Measurements from ENCODE around the gene CHMP2A. TPM values are rescaled to one million over a fixed set of nuclear protein-coding genes. Genes with fewer than 3 reads are reported as not detected.

CHMP2A gene
- total and polyA plus RNA-seq, 5 donors: 106 to 196 (median 116) TPM

DNA sequence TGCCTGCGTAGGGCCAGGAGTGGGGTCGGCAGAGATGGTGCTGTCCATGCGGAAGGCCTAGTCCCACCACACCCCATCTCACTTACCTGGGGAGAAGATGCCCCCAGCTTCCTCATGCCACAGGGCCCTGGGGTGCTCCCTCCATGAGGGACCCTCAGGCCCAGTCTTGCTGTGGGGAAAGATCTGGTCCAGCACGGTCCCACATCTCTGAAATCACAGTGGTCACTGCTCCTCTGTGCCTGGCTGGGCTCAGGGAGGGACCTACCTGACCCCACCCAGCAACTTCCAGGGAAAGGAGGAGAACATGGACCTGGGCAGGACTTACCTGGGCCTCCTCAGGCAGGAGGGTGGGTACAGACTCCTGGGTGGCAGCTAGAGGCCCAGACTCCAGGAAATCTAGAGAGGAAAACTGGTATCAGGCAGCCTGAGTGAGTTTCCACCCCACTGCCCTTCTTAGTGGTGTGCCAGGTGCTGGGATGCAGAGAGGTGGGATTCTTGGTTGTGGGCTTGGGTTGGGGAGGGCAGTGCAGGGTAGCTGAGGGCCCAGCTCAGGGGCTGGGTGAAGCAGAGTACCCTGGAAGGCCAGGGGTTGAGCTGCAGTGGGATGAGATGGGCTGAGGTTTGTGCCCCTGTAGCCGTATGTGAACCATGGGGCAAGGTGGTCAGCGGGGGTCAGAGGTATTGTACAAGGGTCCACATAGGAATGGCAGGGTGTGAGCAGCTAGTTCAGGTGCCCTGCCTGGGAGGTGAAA is 14.5 kb upstream of the CHMP2A start:
- Histone ChIP-seq H3K9me3 (ENCODE audit: control insufficient read depth, low read length) (no peaks in the 10 kb centered on the region), H3K4me1 (ENCODE audit: control insufficient read depth, insufficient read depth, low read length) (peaks cover 3% of the 10 kb centered on the region), H3K4me3 (ENCODE audit: low read length) (no peak overlapping the region), H3K27me3 (ENCODE audit: control insufficient read depth, insufficient read depth) (no peaks in the 10 kb centered on the region), H3K27ac (ENCODE audit: low read length) (no peak overlapping the region)
- DNase-seq: peak in 2 of 3 donors; percentile 37 to 44
- ATAC-seq: no peak
- intact Hi-C loops (cut with DNase I): no loop called here
- WGBS: 95% methylated on average over 6 of the region's 6 CpGs

DNA sequence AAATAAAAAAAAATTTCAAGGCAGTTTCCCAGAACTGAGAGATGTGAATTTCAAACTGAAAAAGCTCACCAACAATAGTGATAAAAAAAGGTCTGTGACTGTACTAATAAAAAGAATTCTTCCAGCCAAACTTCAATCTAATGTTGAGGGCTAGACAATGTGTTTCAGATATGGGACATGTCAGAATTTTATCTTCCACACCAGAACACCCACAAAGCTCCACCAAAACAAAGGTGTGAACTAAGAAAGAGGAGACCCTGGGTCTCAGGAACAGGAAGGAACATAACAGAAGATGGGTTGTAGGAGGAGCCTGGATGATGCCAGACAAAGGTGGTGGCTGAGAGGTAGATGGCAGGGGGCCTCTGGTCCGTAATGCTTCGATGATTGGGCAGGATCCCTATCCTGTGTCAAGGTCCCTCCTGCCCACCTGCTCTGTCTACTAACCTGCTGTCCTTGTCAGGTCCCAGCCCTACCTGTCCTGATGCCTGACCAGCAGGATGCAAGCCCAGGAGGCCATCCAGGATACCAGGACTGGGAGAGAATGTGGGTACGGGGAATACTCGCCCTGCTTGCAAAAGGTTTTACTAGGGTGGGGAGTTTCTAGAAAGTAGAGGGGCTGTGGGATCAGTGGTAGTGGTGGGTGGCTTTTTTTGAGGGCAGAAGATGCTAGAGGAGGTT is 13.7 kb upstream of the CHMP2A start:
- Histone ChIP-seq H3K27ac (ENCODE audit: low read length) (no peak overlapping the region), H3K4me1 (ENCODE audit: control insufficient read depth, insufficient read depth, low read length) (peaks cover 3% of the 10 kb centered on the region), H3K9me3 (ENCODE audit: control insufficient read depth, low read length) (no peaks in the 10 kb centered on the region), H3K4me3 (ENCODE audit: low read length) (no peak overlapping the region), H3K27me3 (ENCODE audit: control insufficient read depth, insufficient read depth) (no peaks in the 10 kb centered on the region)
- peak in 1 of 3 donors; percentile 11 for DNase-seq
- 93% methylated on average over 4 of the region's 4 CpGs for WGBS
- ATAC-seq: no peak
- intact Hi-C loops (cut with DNase I): no loop called here

GRCh38 chr19:58566989-58567388 is 12.1 kb upstream of the CHMP2A start:
- no peak for ATAC-seq
- Histone ChIP-seq H3K9me3 (ENCODE audit: control insufficient read depth, low read length) (no peaks in the 10 kb centered on the region), H3K4me1 (ENCODE audit: control insufficient read depth, insufficient read depth, low read length) (peaks cover 8% of the 10 kb centered on the region), H3K27me3 (ENCODE audit: control insufficient read depth, insufficient read depth) (no peaks in the 10 kb centered on the region), H3K4me3 (ENCODE audit: low read length) (no peak overlapping the region), H3K27ac (ENCODE audit: low read length) (no peak overlapping the region)
- peak in 1 of 3 donors; percentile 27 for DNase-seq
- intact Hi-C loops (cut with DNase I): no loop called here
- 94% methylated on average over 5 of the region's 5 CpGs for WGBS

DNA sequence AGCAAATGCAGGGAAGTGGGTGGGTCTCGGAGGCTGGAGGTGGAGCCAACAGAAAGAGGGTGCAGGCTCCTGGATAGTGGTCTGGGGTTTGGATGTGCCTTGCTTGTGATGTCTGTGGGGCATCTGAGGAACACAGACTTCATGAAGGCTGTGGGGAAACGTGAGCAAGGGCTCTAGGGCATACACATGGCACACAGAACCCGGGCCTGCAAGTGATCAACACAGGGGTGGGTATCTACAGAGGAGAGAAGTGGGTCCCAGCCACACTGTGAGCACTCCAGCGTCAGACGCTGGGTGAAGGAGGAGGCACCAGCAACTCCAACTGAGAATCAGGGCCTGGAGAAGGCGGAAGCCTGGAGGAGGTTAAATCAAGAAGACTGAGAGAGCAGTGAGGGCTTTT is 8.9 kb upstream of the CHMP2A start:
- Histone ChIP-seq H3K27ac (ENCODE audit: low read length) (no peak overlapping the region), H3K9me3 (ENCODE audit: control insufficient read depth, low read length) (no peaks in the 10 kb centered on the region), H3K4me1 (ENCODE audit: control insufficient read depth, insufficient read depth, low read length) (peaks cover 10% of the 10 kb centered on the region), H3K4me3 (ENCODE audit: low read length) (no peak overlapping the region), H3K27me3 (ENCODE audit: control insufficient read depth, insufficient read depth) (no peaks in the 10 kb centered on the region)
- intact Hi-C loops (cut with DNase I): no loop called here
- DNase-seq (peak in 1 of 3 donors; percentile 28), ATAC-seq (no peak)
- 73% methylated on average over 6 of the region's 6 CpGs for WGBS

DNA sequence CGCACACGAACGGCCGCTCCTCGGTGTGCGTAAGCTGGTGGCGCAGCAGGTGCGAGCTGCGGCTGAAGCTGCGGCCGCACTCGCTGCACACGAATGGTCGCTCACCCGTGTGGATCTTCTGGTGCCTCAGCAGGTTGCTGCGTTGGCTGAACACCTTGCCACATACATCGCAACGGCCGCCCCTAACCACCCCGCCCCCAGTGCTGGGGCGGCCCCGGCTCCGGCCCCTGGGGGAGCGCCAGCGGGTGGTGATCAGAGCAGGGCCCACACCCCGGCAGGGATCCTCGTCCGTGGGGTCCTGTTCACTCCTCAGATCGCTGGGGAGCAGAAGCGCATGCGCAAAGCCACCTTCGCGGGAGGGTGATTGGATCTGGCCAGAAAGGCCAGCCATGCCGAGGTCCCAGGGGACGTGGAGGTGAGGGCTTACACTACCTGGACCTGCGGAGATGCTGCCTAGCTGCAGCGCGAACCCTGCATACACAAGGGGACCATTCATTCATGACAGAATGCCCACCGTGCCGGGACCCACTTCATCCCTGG is 8.2 kb upstream of the CHMP2A start:
- intact Hi-C loops (cut with DNase I): no loop called here
- no peak for ATAC-seq
- H3K27ac ChIP-seq (ENCODE audit: low read length): no peak overlapping the region
- peaks cover 10% of the 10 kb centered on the region for H3K4me1 ChIP-seq (ENCODE audit: control insufficient read depth, insufficient read depth, low read length)
- H3K9me3 ChIP-seq (ENCODE audit: control insufficient read depth, low read length): no peaks in the 10 kb centered on the region
- 5% methylated on average over 40 of the region's 40 CpGs for WGBS
- DNase-seq: peak in 2 of 3 donors; percentile 72 to 80
- no peak overlapping the region for H3K4me3 ChIP-seq (ENCODE audit: low read length)
- H3K27me3 ChIP-seq (ENCODE audit: control insufficient read depth, insufficient read depth): no peaks in the 10 kb centered on the region

GRCh38 chr19:58562122-58563033 is 7.5 kb upstream of the CHMP2A start:
- peaks cover 10% of the 10 kb centered on the region for H3K4me1 ChIP-seq (ENCODE audit: control insufficient read depth, insufficient read depth, low read length)
- intact Hi-C loops (cut with DNase I): no loop called here
- peak in 2 of 3 donors; percentile 77 to 83 for DNase-seq
- peak overlapping the region; percentile 4 for H3K4me3 ChIP-seq (ENCODE audit: low read length)
- no peaks in the 10 kb centered on the region for H3K27me3 ChIP-seq (ENCODE audit: control insufficient read depth, insufficient read depth)
- 5% methylated on average over 107 of the region's 107 CpGs for WGBS
- no peak for ATAC-seq
- no peaks in the 10 kb centered on the region for H3K9me3 ChIP-seq (ENCODE audit: control insufficient read depth, low read length)
- H3K27ac ChIP-seq (ENCODE audit: low read length): no peak overlapping the region

- 55% methylated on average over 16 of the region's 16 CpGs for WGBS
- H3K4me3 ChIP-seq (ENCODE audit: low read length): no peak overlapping the region
- intact Hi-C loops (cut with DNase I): no loop called here
- peaks cover 14% of the 10 kb centered on the region for H3K4me1 ChIP-seq (ENCODE audit: control insufficient read depth, insufficient read depth, low read length)
- no peak for ATAC-seq
- H3K9me3 ChIP-seq (ENCODE audit: control insufficient read depth, low read length): no peaks in the 10 kb centered on the region
- H3K27me3 ChIP-seq (ENCODE audit: control insufficient read depth, insufficient read depth): no peaks in the 10 kb centered on the region
- DNase-seq: no peak
- no peak overlapping the region for H3K27ac ChIP-seq (ENCODE audit: low read length)
Measured at GRCh38 chr19:58561373-58562121, 6.6 kb upstream of the CHMP2A start.

- Histone ChIP-seq H3K9me3 (ENCODE audit: control insufficient read depth, low read length) (no peaks in the 10 kb centered on the region), H3K4me3 (ENCODE audit: low read length) (no peak overlapping the region), H3K4me1 (ENCODE audit: control insufficient read depth, insufficient read depth, low read length) (peaks cover 14% of the 10 kb centered on the region), H3K27me3 (ENCODE audit: control insufficient read depth, insufficient read depth) (no peaks in the 10 kb centered on the region), H3K27ac (ENCODE audit: low read length) (no peak overlapping the region)
- intact Hi-C loops (cut with DNase I): no loop called here
- DNase-seq (no peak), ATAC-seq (no peak)
Measured at GRCh38 chr19:58560921-58561320, 6.0 kb upstream of the CHMP2A start.

DNA sequence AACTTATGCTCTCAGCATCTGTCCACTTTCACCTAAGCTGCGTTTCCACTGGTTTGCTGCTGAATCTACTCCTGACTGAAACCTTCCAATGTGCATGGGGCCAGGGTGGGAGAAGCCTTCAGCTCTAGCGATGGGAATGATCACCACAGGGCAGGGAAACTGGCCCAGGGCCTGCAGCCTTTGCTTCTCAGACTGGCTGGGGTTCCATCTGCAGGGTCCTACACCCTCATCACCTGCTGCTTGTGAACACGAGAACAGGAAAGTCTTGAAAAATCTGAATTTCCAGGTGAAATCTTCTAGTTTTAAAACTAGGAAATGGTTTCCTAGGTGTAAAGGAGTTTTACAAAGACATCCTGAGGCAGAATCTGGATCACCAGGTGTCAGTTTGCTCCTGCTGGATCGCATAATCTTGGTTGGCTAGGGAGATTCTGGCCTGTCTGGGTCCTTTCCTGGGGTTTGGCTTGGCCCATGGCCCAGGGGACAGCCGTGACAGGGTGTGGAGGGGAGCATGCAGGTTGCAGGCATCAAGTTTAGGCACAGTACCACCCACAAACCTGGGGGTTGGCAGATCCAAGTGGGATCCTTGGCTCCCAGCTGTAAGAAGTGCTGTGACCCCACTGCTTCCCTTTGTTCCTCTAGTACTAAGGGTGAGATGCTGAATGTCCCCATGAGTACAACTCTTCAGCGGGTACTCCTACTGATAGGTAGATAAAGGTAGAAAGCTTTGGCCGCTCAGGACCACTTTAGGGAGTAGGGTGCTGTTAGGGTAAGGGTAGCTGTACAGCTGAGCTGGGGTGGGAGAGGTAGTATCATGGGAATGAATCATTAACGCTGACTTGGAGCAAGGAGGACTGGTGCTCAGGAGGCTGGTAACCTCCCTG is 5.3 kb upstream of the CHMP2A start:
- DNase-seq (peak in 1 of 3 donors; percentile 55), ATAC-seq (no peak)
- Histone ChIP-seq H3K4me3 (ENCODE audit: low read length) (peak overlapping the region; percentile 74), H3K27ac (ENCODE audit: low read length) (peak overlapping the region; percentile 26), H3K9me3 (ENCODE audit: control insufficient read depth, low read length) (no peaks in the 10 kb centered on the region), H3K27me3 (ENCODE audit: control insufficient read depth, insufficient read depth) (no peaks in the 10 kb centered on the region), H3K4me1 (ENCODE audit: control insufficient read depth, insufficient read depth, low read length) (peaks cover 16% of the 10 kb centered on the region)
- 81% methylated on average over 8 of the region's 8 CpGs for WGBS
- intact Hi-C loops (cut with DNase I): no loop called here
